SK-N-MC (cell line): ENCODE results near the gene MAP3K5.
A peak's percentile ranks its signal among the peaks of the same experiment; 100 is the strongest.
"Not testable (repeated sequence)": the region's sequence is repeated elsewhere in the genome, so short reads cannot be mapped to it uniquely, and the experiment has no call there.

ENCODE experiments used
- DNase-seq: peaks from one replicate; pipeline ENCODE4 v3.0.0-alpha.2; 2011; ENCODE audit warnings: low read depth, low spot score
- H3K27ac ChIP-seq: fragments of 200-600 bp; sonication (generic); 2 replicates; pipeline ENCODE4 v1.5.1; 2016; ENCODE audit warnings: mixed run types
- H3K36me3 ChIP-seq: fragments of 200-600 bp; sonication (generic); 2 replicates; pipeline ENCODE4 v1.6.1; 2017; ENCODE audit warnings: antibody characterized with exemption, low read length, mixed read lengths; ENCODE audit not compliant: insufficient read depth
- H3K4me3 ChIP-seq: fragments of 200-600 bp; sonication (generic); 2 replicates; pipeline ENCODE4 v1.5.1; 2016
- H3K9ac ChIP-seq: fragments of 200-600 bp; sonication (generic); 2 replicates; pipeline ENCODE4 v1.8.0; 2017; ENCODE audit warnings: mixed run types, mixed read lengths; ENCODE audit not compliant: insufficient read length
- H3K9me3 ChIP-seq: fragments of 200-600 bp; sonication (generic); 2 replicates; pipeline ENCODE4 v1.6.1; 2017; ENCODE audit warnings: low read depth, mild to moderate bottlenecking, antibody characterized with exemption, low read length, moderate library complexity, mixed read lengths
- EZH2 ChIP-seq: fragments of 200-600 bp; sonication (generic); IDR thresholded peaks from one replicate; pipeline ENCODE4 v1.6.1; 2017; ENCODE audit warnings: antibody characterized with exemption
- FOXP2 ChIP-seq: optimal IDR thresholded peaks from 2 replicates; pipeline ENCODE3; 2011; ENCODE audit warnings: mild to moderate bottlenecking, moderate library complexity; ENCODE audit not compliant: insufficient read depth; ENCODE audit errors: extremely low read length, control extremely low read depth
- POLR2AphosphoS5 ChIP-seq: IDR thresholded peaks from 2 replicates; pipeline ENCODE4 v1.6.1; 2012; ENCODE audit warnings: mild to moderate bottlenecking, low read depth, low read length, borderline replicate concordance

The MAP3K5 gene

DNA sequence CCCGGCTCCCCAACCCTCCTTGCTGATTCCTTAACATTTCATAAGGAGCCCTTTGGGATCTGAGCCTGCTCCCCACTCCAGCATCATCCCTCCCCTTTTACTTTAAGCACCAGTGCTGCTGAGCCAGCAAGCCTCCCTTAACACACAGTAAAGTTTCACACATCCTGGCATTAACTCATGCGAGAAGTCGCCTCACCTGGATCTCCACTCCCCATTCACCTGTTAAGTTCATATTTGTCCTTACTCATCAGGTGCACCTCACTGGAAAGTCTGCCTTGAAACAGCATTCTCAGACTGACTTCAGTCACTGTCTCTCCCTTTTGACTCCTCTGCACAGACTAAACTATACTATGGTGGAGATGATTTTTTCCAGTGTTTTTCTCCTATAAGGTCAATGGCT lies 194.2 kb downstream of the MAP3K5 start:
- no peaks in the 10 kb centered on the region for H3K9me3 ChIP-seq
- DNase-seq, result no peak
- H3K4me3 ChIP-seq, result no peak overlapping the region
- H3K27ac ChIP-seq, result no peak overlapping the region
- no peak for TF ChIP-seq EZH2
- H3K9ac ChIP-seq, result no peak overlapping the region
- peaks cover 13% of the 10 kb centered on the region for H3K36me3 ChIP-seq

DNA sequence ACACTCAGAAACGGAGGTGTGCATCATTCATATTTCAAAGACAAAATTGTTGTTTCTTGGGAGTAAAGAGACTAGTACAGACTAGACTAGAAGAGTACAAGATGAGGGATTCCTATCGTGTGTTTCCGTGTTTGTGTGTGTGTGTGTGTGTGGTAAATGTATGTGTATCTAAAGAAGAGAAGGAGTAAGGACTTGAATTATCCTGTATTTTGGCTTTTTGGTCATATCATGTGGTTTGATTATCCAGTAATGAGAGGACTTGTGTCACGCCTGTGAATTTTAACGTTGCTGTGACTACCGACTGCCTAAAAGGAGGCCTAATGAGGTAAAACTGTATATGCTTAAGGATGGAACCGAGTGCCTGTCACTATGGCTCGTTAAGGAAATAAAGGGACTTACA lies 197.6 kb downstream of the MAP3K5 start:
- no peaks in the 10 kb centered on the region for H3K9me3 ChIP-seq
- TF ChIP-seq FOXP2 (no peak), EZH2 (no peak), POLR2AphosphoS5 (no peak)
- H3K36me3 ChIP-seq, result peaks cover 37% of the 10 kb centered on the region
- H3K27ac ChIP-seq, result no peak overlapping the region
- DNase-seq, result no peak
- no peak overlapping the region for H3K9ac ChIP-seq
- no peak overlapping the region for H3K4me3 ChIP-seq

DNA sequence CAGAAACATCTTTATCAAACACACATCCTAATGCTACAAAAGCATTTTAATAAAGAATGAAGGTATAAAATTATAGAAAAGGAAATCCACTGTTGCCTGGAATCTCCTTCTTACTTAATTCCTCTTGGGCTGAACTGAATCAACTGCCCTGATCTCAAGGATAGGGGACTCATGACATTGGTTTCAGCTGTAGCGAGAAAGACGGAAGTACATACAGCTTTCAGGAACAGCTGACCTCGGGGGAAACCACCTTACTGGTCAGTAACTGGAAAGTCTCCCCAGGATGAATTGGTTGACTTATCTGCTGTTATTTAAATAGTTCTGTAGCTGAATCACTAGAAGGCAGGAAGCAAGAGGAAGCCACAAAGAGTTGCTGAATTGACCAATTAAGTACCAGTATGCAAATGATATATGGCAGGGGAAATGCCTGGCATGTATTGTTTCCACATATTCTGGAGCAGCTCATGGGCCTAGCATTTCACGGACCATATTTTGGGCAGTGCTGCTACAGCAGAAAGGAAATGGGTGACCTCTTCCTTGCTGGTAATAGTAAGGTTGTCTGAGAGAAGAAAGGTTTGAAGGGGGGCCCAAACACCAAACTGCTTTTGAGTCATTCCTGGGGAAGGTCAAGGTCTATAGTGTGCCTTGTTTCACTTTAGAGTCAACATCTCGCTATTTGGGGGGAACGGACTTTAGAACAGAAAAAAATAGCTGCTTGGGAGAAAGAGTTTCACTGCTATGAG lies 198.4 kb downstream of the MAP3K5 start:
- Histone ChIP-seq H3K27ac (0 out of 2 replicates have a peak overlapping the region, but pooled peaks have one; percentile 31), H3K36me3 (peaks cover 45% of the 10 kb centered on the region), H3K9ac (no peak overlapping the region), H3K9me3 (no peaks in the 10 kb centered on the region), H3K4me3 (no peak overlapping the region)
- TF ChIP-seq FOXP2, result no peak
- no peak for TF ChIP-seq EZH2
- TF ChIP-seq POLR2AphosphoS5, result no peak
- DNase-seq, result peak; percentile 30

DNA sequence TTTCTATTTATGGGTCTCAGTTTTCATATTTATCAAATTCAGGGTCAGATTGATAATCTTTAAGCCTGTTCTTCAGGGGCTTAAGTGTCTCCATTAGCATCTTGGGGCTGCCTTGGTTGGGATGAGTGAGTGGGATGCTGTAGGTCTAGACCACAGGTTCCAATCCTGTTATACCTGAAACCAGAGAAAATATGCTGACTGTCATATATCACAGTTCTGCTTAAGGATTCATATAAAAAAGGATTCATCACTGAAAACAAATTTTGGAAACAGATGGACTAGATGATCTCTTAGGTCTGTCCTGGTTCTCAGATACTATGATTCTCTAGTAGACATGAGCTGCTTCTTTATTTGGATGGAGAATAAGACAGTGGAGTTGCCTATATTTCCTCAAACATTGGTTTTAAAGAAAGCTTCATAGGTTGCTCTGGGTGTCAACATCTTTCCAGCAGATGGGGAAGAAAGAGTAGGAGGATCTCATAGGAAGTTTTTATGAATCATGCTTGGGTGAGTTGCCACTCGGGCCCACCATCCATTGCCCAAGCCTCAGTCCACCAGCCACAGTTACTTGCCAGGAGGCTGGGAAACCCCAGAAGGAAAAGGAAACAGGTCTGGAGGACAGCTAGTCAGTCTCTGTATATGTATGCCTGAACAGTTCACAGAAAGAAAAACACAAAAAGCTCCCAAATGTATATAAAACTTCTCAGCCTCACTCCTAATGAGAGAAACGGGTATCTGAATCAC lies 199.2 kb downstream of the MAP3K5 start:
- Histone ChIP-seq H3K36me3 (peaks cover 46% of the 10 kb centered on the region), H3K9ac (no peak overlapping the region), H3K4me3 (no peak overlapping the region), H3K27ac (no peak overlapping the region), H3K9me3 (no peaks in the 10 kb centered on the region)
- no peak for TF ChIP-seq FOXP2
- no peak for TF ChIP-seq POLR2AphosphoS5
- TF ChIP-seq EZH2, result no peak
- no peak for DNase-seq

DNA sequence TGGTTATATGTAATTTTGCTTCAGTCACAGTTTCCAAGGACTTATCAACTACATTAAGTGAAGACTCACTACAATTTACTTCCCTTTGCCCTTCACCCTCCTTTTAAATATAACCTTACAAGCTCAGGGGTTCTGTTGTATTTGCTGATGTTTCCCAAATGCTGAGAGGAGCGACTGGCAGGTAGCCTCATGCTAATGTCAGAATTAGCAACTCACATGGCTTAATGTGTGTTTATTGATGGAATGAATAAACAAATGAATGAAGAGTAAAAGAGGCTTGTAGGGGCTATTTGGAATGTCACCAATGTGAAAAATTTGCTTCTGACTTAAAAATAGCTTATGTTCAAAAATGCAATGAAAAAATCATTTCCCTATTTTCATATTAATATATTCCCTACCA lies 200.7 kb downstream of the MAP3K5 start:
- no peak for DNase-seq
- Histone ChIP-seq H3K9ac (no peak overlapping the region), H3K9me3 (no peaks in the 10 kb centered on the region), H3K27ac (no peak overlapping the region), H3K36me3 (peaks cover 50% of the 10 kb centered on the region), H3K4me3 (no peak overlapping the region)
- TF ChIP-seq FOXP2 (no peak), POLR2AphosphoS5 (no peak), EZH2 (no peak)

DNA sequence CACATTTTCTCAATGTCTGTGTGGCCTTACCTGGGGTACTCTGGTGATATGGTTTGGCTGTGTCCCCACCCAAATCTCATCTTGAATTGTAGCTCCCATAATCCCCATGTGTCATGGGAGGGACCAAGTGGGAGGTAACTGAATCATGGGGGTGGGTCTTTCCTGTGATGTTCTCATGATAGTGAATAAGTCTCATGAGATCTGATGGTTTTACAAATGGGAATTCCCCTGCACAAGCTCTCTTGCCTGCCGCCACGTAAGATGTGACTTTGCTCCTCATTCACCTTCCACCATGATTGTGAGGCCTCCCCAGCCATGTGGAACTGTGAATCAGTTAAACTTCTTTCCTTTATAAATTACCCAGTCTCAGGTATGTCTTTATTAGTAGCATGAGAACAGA lies 201.4 kb downstream of the MAP3K5 start:
- not testable (repeated sequence) for H3K4me3 ChIP-seq, DNase-seq, H3K9ac ChIP-seq, H3K27ac ChIP-seq, H3K9me3 ChIP-seq
- H3K36me3 ChIP-seq, result peaks cover 46% of the 10 kb centered on the region

DNA sequence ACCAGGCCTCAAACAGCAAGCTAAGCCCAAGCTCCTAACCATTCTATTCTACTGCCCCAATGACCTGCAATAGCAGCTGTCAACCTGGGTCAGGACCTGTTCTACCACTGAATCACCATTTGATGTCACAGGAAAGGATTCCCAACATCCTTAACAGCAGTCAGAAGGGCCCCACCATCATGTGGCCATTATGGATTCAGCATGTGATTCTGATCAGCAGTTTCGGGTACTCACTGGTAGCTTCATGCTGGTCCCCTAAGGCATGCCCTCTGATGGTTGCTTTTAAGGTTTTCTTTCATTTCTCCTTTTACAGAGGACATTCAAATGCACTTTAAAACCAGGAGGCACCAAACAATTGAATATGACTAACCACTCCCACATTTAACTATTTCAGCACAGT lies 204.8 kb downstream of the MAP3K5 start:
- no peak for TF ChIP-seq FOXP2
- no peak for TF ChIP-seq EZH2
- TF ChIP-seq POLR2AphosphoS5, result no peak
- no peaks in the 10 kb centered on the region for H3K9me3 ChIP-seq
- no peak for DNase-seq
- H3K27ac ChIP-seq, result no peak overlapping the region
- H3K4me3 ChIP-seq, result no peak overlapping the region
- peaks cover 52% of the 10 kb centered on the region for H3K36me3 ChIP-seq
- no peak overlapping the region for H3K9ac ChIP-seq

DNA sequence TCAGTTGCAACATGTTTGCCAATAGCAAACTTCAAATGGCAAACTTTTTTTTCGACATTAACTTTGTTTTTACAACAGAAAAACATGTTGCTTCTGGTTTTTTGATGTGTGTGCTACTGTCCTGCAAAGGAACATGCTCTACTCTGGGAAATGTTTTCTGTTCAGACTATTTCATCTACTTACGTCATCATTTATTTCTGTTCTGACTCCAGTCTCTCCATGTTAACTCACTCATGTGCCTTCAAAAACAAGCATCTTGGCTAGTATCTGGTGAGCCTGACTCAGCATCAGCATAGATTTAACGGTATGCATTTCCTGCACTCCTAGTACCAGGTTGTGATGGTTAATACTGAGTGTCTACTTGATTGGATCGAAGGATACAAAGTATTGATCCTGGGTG lies 206.0 kb downstream of the MAP3K5 start:
- Histone ChIP-seq H3K4me3 (no peak overlapping the region), H3K36me3 (peaks cover 48% of the 10 kb centered on the region), H3K27ac (0 out of 2 replicates have a peak overlapping the region, but pooled peaks have one; percentile 16), H3K9me3 (no peaks in the 10 kb centered on the region), H3K9ac (no peak overlapping the region)
- no peak for DNase-seq
- TF ChIP-seq POLR2AphosphoS5 (no peak), FOXP2 (no peak), EZH2 (no peak)

DNA sequence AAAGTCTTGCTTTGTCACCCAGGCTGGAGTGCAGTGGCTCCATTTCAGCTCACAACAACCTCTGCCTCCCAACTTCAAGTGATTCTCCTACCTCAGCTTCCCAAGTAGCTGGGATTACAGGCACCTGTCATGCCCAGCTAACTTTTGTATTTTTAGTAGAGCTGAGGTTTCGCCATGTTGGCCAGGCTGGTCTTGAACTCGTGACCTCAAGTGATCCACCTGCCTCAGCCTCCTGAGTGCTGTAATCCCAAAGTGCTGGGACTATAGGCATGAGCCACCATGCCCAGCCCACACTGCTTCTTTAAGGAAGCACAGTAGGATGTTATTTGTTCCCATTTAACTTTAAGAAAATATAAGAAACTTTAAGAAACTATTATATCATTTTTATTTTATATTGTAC lies 206.8 kb downstream of the MAP3K5 start:
- not testable (repeated sequence) for H3K4me3 ChIP-seq, H3K9ac ChIP-seq, H3K9me3 ChIP-seq, DNase-seq, H3K27ac ChIP-seq
- H3K36me3 ChIP-seq, result peaks cover 48% of the 10 kb centered on the region

DNA sequence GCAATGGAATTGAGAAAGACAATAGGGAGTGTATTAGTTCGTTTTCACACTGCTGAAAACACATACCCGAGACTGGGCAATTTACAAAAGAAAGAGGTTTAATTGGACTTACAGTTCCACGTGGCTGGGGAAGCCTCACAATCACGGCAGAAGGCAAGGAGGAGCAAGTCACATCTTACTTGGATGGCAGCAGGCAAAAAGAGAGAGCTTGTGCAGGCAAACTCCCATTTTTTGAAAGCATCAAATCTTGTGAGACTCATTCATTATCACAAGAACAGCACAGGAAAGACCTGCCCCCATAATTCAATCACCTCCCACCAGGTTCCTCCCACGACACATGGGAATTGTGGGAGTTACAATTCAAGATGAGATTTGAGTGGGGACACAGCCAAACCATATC lies 208.0 kb downstream of the MAP3K5 start:
- not testable (repeated sequence) for H3K9ac ChIP-seq, H3K27ac ChIP-seq, H3K9me3 ChIP-seq, DNase-seq, H3K4me3 ChIP-seq
- peaks cover 46% of the 10 kb centered on the region for H3K36me3 ChIP-seq
